HepG2 (cell line): ENCODE measurements around the gene DDX24. TPM values are rescaled to one million over a fixed set of nuclear protein-coding genes. Genes with fewer than 3 reads are reported as not detected.

Experiments used
- CBX1 ChIP-seq: IDR thresholded peaks from one replicate; pipeline ENCODE4 v1.6.1; 2016; ENCODE audit warnings: antibody characterized with exemption, low read depth
- CBX2 ChIP-seq, 2 experiments: fragments of 200-600 bp in 1 of 2; sonication (generic); formaldehyde crosslinking in 1 of 2; IDR thresholded peaks; 2 replicates each; pipeline versions ENCODE4 v1.7.0 to v1.8.1; 2018 to 2022; ENCODE audit warnings: low read depth in 2 of 2, low read length in 1 of 2, mild to moderate bottlenecking in 1 of 2, missing genetic modification reagents in 1 of 2
- DPF2 ChIP-seq: sonication (generic); formaldehyde crosslinking; IDR thresholded peaks from 2 replicates; pipeline ENCODE4 v1.4.0; 2020; ENCODE audit warnings: mild to moderate bottlenecking, low read depth, missing genetic modification reagents, borderline replicate concordance
- GMEB1 ChIP-seq: sonication (generic); formaldehyde crosslinking; IDR thresholded peaks from 2 replicates; pipeline ENCODE4 v1.5.1; 2020; ENCODE audit warnings: missing genetic modification reagents, mild to moderate bottlenecking, borderline replicate concordance
- MEF2D ChIP-seq: sonication (generic); formaldehyde crosslinking; IDR thresholded peaks from 2 replicates; pipeline ENCODE4 v1.5.1; 2020; ENCODE audit warnings: mild to moderate bottlenecking, missing genetic modification reagents
- MYNN ChIP-seq: sonication (generic); formaldehyde crosslinking; IDR thresholded peaks from 2 replicates; pipeline ENCODE4 v1.4.0; 2020; ENCODE audit warnings: mild to moderate bottlenecking, low read depth, missing genetic modification reagents
- NKX3-1 ChIP-seq: sonication (generic); formaldehyde crosslinking; IDR thresholded peaks from 2 replicates; pipeline ENCODE4 v1.5.0; 2020; ENCODE audit warnings: missing genetic modification reagents
- SP2 ChIP-seq: sonication (generic); formaldehyde crosslinking; IDR thresholded peaks from 2 replicates; pipeline ENCODE4 v1.5.1; 2020; ENCODE audit warnings: mild to moderate bottlenecking, missing genetic modification reagents
- THAP11 ChIP-seq: IDR thresholded peaks from 2 replicates; pipeline ENCODE4 v1.6.1; 2016; ENCODE audit warnings: missing biosample characterization, missing genetic modification reagents
- WIZ ChIP-seq: sonication (generic); formaldehyde crosslinking; IDR thresholded peaks from 2 replicates; pipeline ENCODE4 v1.5.1; 2020; ENCODE audit warnings: mild to moderate bottlenecking, missing genetic modification reagents
- ZBTB4 ChIP-seq: sonication (generic); formaldehyde crosslinking; IDR thresholded peaks from 2 replicates; pipeline ENCODE4 v1.4.0; 2020; ENCODE audit warnings: missing genetic modification reagents, mild to moderate bottlenecking, borderline replicate concordance
- ZNF143 ChIP-seq: sonication (generic); formaldehyde crosslinking; IDR thresholded peaks from 2 replicates; pipeline ENCODE4 v1.4.0; 2020; ENCODE audit warnings: missing genetic modification reagents
- ZNF205 ChIP-seq: IDR thresholded peaks from 2 replicates; pipeline ENCODE4 v1.6.1; 2018; ENCODE audit warnings: missing biosample characterization, missing genetic modification reagents
- ZNF230 ChIP-seq: sonication (generic); formaldehyde crosslinking; IDR thresholded peaks from 2 replicates; pipeline ENCODE4 v1.4.0; 2020; ENCODE audit warnings: mild to moderate bottlenecking, missing genetic modification reagents
- ZNF772 ChIP-seq: sonication (generic); formaldehyde crosslinking; IDR thresholded peaks from 2 replicates; pipeline ENCODE4 v1.5.0; 2020; ENCODE audit warnings: mild to moderate bottlenecking, missing genetic modification reagents
- polyA plus RNA-seq, 8 experiments: library from polyadenylated mRNA; depleted of rRNA in 3 of 8; stranded (reverse) in 7 of 8; unstranded in 1 of 8; fragments of >200 nt; fragmentation: Illumina TruSeq in 4 of 8; extraction: Trizol in 4 of 8; gene quantifications; 2 replicates each; pipeline versions ENCODE4 v1.2.1 to v1.2.3, GENCODE V29; 2011 to 2016; ENCODE audit warnings: low read depth in 4 of 8, missing spikeins in 1 of 8, mixed read lengths in 1 of 8; ENCODE audit not compliant: insufficient read depth in 1 of 8
- total RNA-seq, 5 experiments: library from RNA; depleted of rRNA; stranded (reverse); fragments of >200 nt; fragmentation: Illumina TruSeq; extraction: Trizol; gene quantifications; 2 replicates each; pipeline ENCODE4 v1.2.3, GENCODE V29; 2016; ENCODE audit warnings: low read depth in 1 of 5
- TF ChIP-seq, protein P1 (sequence below): sonication (generic); formaldehyde crosslinking; IDR thresholded peaks from 2 replicates; pipeline ENCODE4 v1.5.0; 2020; ENCODE audit warnings: mild to moderate bottlenecking, missing genetic modification reagents, borderline replicate concordance

Gene DDX24
- total and polyA plus RNA-seq, 2 of the 13 experiments (the other 11 are each of a cell fraction or from before 2014, with no cell fraction given) = 67.3 to 149 TPM

DNA sequence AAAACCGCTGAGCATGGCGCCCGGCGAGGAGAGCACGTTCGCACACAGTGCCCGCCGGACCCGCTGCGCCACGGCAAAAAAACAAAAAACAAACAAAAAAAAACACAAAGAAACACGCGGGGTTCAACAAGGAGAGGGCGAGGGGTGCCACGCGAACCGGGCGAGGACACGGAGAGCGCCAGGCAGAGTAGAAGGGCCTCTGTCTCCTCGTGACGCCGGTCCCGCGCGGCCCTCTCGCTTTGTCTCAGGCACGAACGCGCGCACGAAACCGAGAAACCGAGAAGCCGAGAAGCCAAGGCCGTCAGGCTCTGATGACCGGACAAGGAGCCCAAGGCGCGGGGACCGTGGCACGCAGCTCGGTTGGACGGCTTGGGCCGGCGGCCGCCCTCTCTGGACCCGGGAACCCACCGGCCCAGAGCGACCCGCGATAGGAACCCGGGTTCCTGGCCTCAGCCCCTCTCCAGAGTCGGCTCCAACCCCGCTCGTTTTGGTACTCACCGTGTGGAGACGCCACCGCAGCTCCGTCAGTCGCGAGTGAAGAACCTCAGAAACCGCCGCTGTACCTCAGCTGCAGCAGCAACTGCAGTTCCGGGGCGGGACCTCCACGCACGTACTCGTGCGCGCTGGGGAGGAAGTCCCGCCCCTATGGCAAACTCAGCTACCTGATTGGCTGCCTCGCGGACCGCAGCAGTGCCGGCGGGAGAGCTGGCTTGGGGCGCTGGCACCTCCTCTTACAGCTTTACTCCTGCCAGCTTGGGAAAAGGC is at the start of gene DDX24, which contains the start of gene IFI27L1 (continued):
- no peak for TF ChIP-seq DPF2 (CRISPR knock-in tag)
- peak; percentile 80 for TF ChIP-seq THAP11 (CRISPR knock-in tag)
- peak; percentile 96 for TF ChIP-seq SP2 (CRISPR knock-in tag)
- TF ChIP-seq, protein P1, sequence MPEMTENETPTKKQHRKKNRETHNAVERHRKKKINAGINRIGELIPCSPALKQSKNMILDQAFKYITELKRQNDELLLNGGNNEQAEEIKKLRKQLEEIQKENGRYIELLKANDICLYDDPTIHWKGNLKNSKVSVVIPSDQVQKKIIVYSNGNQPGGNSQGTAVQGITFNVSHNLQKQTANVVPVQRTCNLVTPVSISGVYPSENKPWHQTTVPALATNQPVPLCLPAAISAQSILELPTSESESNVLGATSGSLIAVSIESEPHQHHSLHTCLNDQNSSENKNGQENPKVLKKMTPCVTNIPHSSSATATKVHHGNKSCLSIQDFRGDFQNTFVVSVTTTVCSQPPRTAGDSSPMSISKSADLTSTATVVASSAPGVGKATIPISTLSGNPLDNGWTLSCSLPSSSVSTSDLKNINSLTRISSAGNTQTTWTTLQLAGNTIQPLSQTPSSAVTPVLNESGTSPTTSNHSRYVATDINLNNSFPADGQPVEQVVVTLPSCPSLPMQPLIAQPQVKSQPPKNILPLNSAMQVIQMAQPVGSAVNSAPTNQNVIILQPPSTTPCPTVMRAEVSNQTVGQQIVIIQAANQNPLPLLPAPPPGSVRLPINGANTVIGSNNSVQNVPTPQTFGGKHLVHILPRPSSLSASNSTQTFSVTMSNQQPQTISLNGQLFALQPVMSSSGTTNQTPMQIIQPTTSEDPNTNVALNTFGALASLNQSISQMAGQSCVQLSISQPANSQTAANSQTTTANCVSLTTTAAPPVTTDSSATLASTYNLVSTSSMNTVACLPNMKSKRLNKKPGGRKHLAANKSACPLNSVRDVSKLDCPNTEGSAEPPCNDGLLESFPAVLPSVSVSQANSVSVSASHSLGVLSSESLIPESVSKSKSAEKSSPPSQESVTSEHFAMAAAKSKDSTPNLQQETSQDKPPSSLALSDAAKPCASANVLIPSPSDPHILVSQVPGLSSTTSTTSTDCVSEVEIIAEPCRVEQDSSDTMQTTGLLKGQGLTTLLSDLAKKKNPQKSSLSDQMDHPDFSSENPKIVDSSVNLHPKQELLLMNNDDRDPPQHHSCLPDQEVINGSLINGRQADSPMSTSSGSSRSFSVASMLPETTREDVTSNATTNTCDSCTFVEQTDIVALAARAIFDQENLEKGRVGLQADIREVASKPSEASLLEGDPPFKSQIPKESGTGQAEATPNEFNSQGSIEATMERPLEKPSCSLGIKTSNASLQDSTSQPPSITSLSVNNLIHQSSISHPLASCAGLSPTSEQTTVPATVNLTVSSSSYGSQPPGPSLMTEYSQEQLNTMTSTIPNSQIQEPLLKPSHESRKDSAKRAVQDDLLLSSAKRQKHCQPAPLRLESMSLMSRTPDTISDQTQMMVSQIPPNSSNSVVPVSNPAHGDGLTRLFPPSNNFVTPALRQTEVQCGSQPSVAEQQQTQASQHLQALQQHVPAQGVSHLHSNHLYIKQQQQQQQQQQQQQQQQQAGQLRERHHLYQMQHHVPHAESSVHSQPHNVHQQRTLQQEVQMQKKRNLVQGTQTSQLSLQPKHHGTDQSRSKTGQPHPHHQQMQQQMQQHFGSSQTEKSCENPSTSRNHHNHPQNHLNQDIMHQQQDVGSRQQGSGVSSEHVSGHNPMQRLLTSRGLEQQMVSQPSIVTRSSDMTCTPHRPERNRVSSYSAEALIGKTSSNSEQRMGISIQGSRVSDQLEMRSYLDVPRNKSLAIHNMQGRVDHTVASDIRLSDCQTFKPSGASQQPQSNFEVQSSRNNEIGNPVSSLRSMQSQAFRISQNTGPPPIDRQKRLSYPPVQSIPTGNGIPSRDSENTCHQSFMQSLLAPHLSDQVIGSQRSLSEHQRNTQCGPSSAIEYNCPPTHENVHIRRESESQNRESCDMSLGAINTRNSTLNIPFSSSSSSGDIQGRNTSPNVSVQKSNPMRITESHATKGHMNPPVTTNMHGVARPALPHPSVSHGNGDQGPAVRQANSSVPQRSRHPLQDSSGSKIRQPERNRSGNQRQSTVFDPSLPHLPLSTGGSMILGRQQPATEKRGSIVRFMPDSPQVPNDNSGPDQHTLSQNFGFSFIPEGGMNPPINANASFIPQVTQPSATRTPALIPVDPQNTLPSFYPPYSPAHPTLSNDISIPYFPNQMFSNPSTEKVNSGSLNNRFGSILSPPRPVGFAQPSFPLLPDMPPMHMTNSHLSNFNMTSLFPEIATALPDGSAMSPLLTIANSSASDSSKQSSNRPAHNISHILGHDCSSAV = 0 out of 2 replicates have a peak, but pooled peaks have one; percentile 45
- TF ChIP-seq ZNF772 (CRISPR knock-in tag) = peak; percentile 55; the same call in 1 of the 2 replicates
- no peak for TF ChIP-seq ZBTB4 (CRISPR knock-in tag)
- no peak for TF ChIP-seq NKX3-1 (CRISPR knock-in tag)
- peak; percentile 95 for TF ChIP-seq GMEB1
- peak; percentile 24 for TF ChIP-seq CBX1
- TF ChIP-seq ZNF230 (CRISPR knock-in tag) = no peak
- no peak for TF ChIP-seq MYNN (CRISPR knock-in tag)
- no peak for TF ChIP-seq CBX2 (IDR thresholded peaks at IDR 0.05; ENCODE audit: low read depth, low read length)
- TF ChIP-seq CBX2 (CRISPR knock-in tag; IDR thresholded peaks at IDR 0.05; ENCODE audit: low read depth) = no peak
- TF ChIP-seq WIZ (CRISPR knock-in tag) = no peak
- 0 out of 2 replicates have a peak, but pooled peaks have one; percentile 18 for TF ChIP-seq MEF2D (CRISPR knock-in tag)
- no peak for TF ChIP-seq ZNF143 (CRISPR knock-in tag)
- TF ChIP-seq ZNF205 (CRISPR knock-in tag) = no peak
